Ovary (tissue), 3 donors: ENCODE data around the gene ITGB7.

ENCODE experiments used
- CTCF ChIP-seq, 3 donors: fragments of 450-650 bp in 2 of 3; fragments of 200-600 bp in 1 of 3; IDR thresholded peaks; one replicate each; pipeline versions ENCODE4 v1.5.1 to v1.8.0; 2016 to 2022; ENCODE audit warnings: antibody characterized with exemption in 3 of 3, mild to moderate bottlenecking in 1 of 3
- POLR2A ChIP-seq: fragments of 450-650 bp; IDR thresholded peaks from one replicate; pipeline ENCODE4 v1.6.1; 2017; ENCODE audit warnings: antibody characterized with exemption, mild to moderate bottlenecking, moderate library complexity
- donor health status: DM: no; HTN: no; CAD: no.

DNA sequence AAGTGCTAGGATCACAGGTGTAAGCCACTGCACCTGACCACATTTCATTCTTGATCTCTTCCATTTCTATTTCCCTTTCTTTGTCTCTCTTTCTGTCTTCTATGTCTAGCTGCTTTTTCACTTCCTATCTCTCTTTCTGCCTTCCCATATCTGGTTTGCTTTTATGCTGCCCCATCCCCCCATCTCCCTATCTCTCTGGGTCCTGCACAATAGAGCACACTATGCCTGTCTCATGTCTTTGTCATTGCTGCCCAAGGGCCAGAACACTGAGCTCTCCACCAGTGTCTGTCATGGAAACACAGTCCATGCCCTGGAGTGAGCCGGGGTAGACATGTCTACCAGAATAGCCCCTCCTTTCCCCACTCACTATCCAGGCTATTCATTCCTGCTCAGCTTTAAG, 37.3 kb upstream of the ITGB7 start:
- TF ChIP-seq CTCF (IDR thresholded peaks at IDR 0.05) (no peak), POLR2A (no peak)
